ENCODE data around the gene EPS8. TPM values are rescaled to one million over a fixed set of nuclear protein-coding genes. Genes with fewer than 3 reads are reported as not detected.

Gene EPS8
- total and polyA plus RNA-seq, 7 donors = 7.9 to 16.9 (median 12.9) TPM

- no peak for ATAC-seq
- no peak for DNase-seq
- WGBS, 3 donors = 64 to 73% (median 66%) methylated on average over 2 of the region's 2 CpGs
- Histone ChIP-seq H3K4me3 (peak overlapping the region; percentile 97), H3K27ac (no peak overlapping the region), H3K27me3 (ENCODE audit: insufficient read depth in 3 of 3, low read length in 2 of 3) (no peaks in the 10 kb centered on the region), H3K4me1 (no peaks in the 10 kb centered on the region), H3K36me3 (ENCODE audit: insufficient read depth in 1 of 2, low read depth in 1 of 2) (no peaks in the 10 kb centered on the region), H3K9me3 (no peaks in the 10 kb centered on the region)
- intact Hi-C loops (cut with DNase I) = loop anchor here (5.0 kb wide), 3 partner anchors 61 to 194 kb away; no protein-coding TSS in a partner anchor
- no peak for TF ChIP-seq CTCF (IDR thresholded peaks at IDR 0.05)
Measured at GRCh38 chr12:15786772-15787171, 2.4 kb downstream of the EPS8 start.

- DNase-seq = no peak
- no peak for TF ChIP-seq CTCF (IDR thresholded peaks at IDR 0.05)
- ATAC-seq = no peak
- no peaks in the 10 kb centered on the region for H3K4me1 ChIP-seq
- H3K36me3 ChIP-seq (ENCODE audit: insufficient read depth in 1 of 2, low read depth in 1 of 2) = no peaks in the 10 kb centered on the region
- no peaks in the 10 kb centered on the region for H3K27me3 ChIP-seq (ENCODE audit: insufficient read depth in 3 of 3, low read length in 2 of 3)
- no peaks in the 10 kb centered on the region for H3K9me3 ChIP-seq
- 86 to 95% (median 91%) methylated on average over 1 of the region's 1 CpG for WGBS, 3 donors
- no peak overlapping the region for H3K4me3 ChIP-seq
- intact Hi-C loops (cut with DNase I) = no loop called here
- no peak overlapping the region for H3K27ac ChIP-seq
Measured at GRCh38 chr12:15783288-15783687, 5.9 kb downstream of the EPS8 start.

GRCh38 chr12:15782667-15783066 lies 6.5 kb downstream of the EPS8 start:
- H3K27ac ChIP-seq = no peak overlapping the region
- WGBS, 3 donors = 91 to 95% (median 94%) methylated on average over 8 of the region's 8 CpGs
- intact Hi-C loops (cut with DNase I) = no loop called here

GRCh38 chr12:15779925-15780324 lies 9.3 kb downstream of the EPS8 start:
- no peak for TF ChIP-seq CTCF (IDR thresholded peaks at IDR 0.05)
- Histone ChIP-seq H3K36me3 (ENCODE audit: insufficient read depth in 1 of 2, low read depth in 1 of 2) (no peaks in the 10 kb centered on the region), H3K27me3 (ENCODE audit: insufficient read depth in 3 of 3, low read length in 2 of 3) (no peaks in the 10 kb centered on the region), H3K4me1 (peaks cover 5% of the 10 kb centered on the region), H3K9me3 (no peaks in the 10 kb centered on the region), H3K4me3 (no peak overlapping the region), H3K27ac (no peak overlapping the region)
- intact Hi-C loops (cut with DNase I) = no loop called here
- 50 to 76% (median 69%) methylated on average over 2 of the region's 2 CpGs for WGBS, 3 donors
- ATAC-seq (no peak), DNase-seq (no peak)

More at GRCh38 chr12:15782667-15783066, 6.5 kb downstream of the EPS8 start:
- ATAC-seq = no peak
- no peaks in the 10 kb centered on the region for H3K27me3 ChIP-seq (ENCODE audit: insufficient read depth in 3 of 3, low read length in 2 of 3)
- no peak overlapping the region for H3K4me3 ChIP-seq
- no peak for TF ChIP-seq CTCF (IDR thresholded peaks at IDR 0.05)
- no peaks in the 10 kb centered on the region for H3K4me1 ChIP-seq
- no peak for DNase-seq
- no peaks in the 10 kb centered on the region for H3K9me3 ChIP-seq
- H3K36me3 ChIP-seq (ENCODE audit: insufficient read depth in 1 of 2, low read depth in 1 of 2) = no peaks in the 10 kb centered on the region

- Histone ChIP-seq H3K36me3 (ENCODE audit: insufficient read depth in 1 of 2, low read depth in 1 of 2) (no peaks in the 10 kb centered on the region), H3K4me1 (peaks cover 5% of the 10 kb centered on the region), H3K27ac (no peak overlapping the region), H3K9me3 (no peaks in the 10 kb centered on the region), H3K27me3 (ENCODE audit: insufficient read depth in 3 of 3, low read length in 2 of 3) (no peaks in the 10 kb centered on the region), H3K4me3 (no peak overlapping the region)
- intact Hi-C loops (cut with DNase I) = no loop called here
- ATAC-seq (no peak), DNase-seq (no peak)
- 84 to 87% (median 86%) methylated on average over 3 of the region's 3 CpGs for WGBS, 3 donors
- TF ChIP-seq CTCF (IDR thresholded peaks at IDR 0.05) = no peak
Measured at GRCh38 chr12:15778126-15778525, 11.1 kb downstream of the EPS8 start.
